COR-L47 (cell line): ENCODE data around the gene GSKIP.

Experiments
- DNase-seq: peaks from one replicate; lab custom pipeline; 2025; lab: John Stamatoyannopoulos, UW

Gene GSKIP

GRCh38 chr14:96418075-96418474 lies 54.7 kb downstream of the GSKIP start:
- no peak for DNase-seq

GRCh38 chr14:96421236-96421635 lies 57.9 kb downstream of the GSKIP start:
- no peak for DNase-seq

GRCh38 chr14:96422992-96423391 lies 59.7 kb downstream of the GSKIP start:
- DNase-seq: no peak

- DNase-seq: no peak
These were observed 60.3 kb downstream of the GSKIP start for GRCh38 chr14:96423446-96424108.

GRCh38 chr14:96424109-96424989 lies 61.0 kb downstream of the GSKIP start:
- DNase-seq: peak; percentile 80

GRCh38 chr14:96434040-96434439 lies 70.7 kb downstream of the GSKIP start:
- DNase-seq: no peak
